Measurements from ENCODE around the gene HEATR3. TPM values are rescaled to one million over a fixed set of nuclear protein-coding genes. Genes with fewer than 3 reads are reported as not detected.

Gene HEATR3
- total RNA-seq, 1 donor from 2014 or later: 24.6 TPM

DNA sequence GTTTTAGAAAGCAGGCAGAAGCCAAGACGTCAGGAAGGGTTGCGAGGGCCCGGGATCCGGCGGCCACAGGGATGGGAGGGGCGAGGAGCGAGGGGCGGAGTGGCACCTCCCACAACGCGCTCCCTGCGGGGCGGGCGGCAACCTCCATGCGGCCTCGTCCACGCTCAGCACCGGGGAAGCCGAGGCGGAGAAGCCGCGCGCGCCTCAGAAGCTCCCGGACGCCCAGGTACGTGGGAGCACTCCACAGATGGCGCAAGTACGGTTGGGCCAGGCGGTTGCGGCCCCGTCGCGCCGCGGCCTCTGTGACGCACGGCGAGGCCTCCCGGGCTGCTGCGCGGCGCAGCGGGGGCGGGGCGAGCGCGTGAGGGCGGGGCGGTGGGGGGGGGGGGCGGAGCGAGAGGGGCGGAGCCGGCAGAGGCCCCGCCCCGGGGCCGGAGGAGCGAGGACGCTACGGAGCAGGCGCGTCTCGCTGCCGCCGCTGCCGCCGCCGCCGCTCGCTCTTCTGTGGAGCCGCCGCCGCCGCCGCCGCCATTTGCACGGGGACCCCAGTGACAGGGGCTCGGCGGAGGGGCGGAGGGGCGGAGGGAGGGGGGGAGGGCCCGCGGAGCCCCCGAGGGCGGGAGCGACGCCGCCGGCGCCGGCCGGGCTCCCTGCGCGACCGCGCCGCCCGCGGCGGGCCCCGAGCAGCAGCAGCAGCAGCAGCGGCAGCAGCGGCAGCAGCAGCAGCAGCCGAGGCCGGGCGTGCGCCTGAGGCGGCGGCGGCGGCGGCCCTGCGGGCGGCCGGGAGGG is 87.2 kb downstream of the HEATR3 start, which contains the start of gene TENT4B:
TSS of gene TENT4B (plus strand) at position 500 of the 789 bp plus-strand sequence. CDS start 316 bp downstream, outside the sequence.
- DNase-seq (ENCODE audit: low read depth in 2 of 2): peak; percentile 83 to 87

DNA sequence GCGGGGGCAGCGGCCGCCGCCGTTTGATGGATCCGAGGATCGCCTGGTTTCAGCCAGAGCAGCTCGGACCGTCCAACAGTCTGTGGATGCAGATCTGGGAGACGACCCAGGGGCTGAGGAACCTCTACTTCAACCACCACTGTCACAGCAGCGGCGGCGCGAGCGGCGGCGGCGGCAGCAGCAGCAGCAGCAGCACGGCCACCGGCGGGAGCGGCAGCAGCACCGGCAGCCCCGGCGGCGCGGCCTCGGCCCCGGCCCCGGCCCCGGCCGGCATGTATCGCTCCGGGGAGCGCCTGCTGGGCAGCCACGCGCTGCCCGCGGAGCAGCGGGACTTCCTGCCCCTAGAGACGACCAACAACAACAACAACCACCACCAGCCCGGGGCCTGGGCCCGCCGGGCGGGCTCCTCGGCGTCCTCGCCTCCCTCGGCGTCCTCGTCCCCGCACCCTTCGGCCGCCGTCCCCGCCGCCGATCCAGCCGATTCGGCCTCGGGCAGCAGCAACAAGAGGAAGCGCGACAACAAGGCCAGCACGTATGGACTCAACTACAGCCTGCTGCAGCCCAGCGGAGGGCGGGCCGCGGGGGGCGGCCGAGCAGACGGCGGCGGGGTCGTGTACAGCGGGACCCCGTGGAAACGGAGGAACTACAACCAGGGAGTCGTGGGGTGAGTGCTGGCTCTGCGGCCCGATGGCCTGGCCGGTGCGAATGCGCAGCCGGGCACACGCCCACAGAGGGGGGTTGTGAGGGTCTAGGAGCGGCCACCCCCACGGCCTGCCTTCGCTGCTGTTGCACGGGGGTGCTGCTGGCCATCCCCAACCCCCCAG is 88.0 kb downstream of the HEATR3 start:
- DNase-seq (ENCODE audit: low read depth in 2 of 2): peak; percentile 36 to 41

GRCh38 chr16:50154420-50154950 is 88.7 kb downstream of the HEATR3 start:
- peak; percentile 20 to 27 for DNase-seq (ENCODE audit: low read depth in 2 of 2)

DNA sequence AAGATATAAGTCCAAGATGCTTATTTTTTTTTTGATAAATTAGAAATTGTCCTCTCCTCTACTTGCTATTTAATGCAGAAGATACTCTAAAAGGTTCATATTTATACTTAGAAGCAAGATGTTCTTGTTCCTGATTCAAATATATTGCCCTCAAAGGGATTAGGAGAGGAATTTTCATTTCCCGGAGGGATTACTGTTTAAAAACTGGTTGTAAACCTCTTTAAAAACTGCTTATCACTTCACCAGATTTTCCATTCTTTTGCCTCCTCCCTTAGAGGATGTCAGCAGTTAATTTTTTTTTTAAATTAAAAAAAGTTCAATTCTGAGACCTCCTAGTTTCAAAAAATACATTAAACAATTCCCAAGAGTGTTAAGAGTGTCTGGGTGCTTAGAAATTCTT is 90.2 kb downstream of the HEATR3 start:
- DNase-seq (ENCODE audit: low read depth in 2 of 2): no peak

Other genes with a start within 250 kb of the HEATR3 start
- gene ZNF423, start 209.9 kb upstream of the HEATR3 start, total RNA-seq: 3.5 and 6.5 TPM in 2 replicates
- 20.9 and 26.6 TPM in 2 replicates for gene CNEP1R1, start 40.7 kb upstream of the HEATR3 start, total RNA-seq
- 5.2 and 7.7 TPM in 2 replicates for gene TENT4B, start 87.3 kb downstream of the HEATR3 start, total RNA-seq
- 3.1 and 4.8 TPM in 2 replicates for gene ADCY7, start 200.6 kb downstream of the HEATR3 start, total RNA-seq